Activated CD4-positive, CD25-positive, alpha-beta regulatory T cell treated with anti-CD3 and anti-CD28 coated beads, Interleukin-2, amount 50 U/mL, for 16 hours (primary cell): ENCODE data around the gene TGFBR1.

ENCODE experiments used
- DNase-seq: peaks from one replicate; pipeline ENCODE4 v3.0.0-alpha.2; 2020; ENCODE audit warnings: low read depth, low spot score

Gene TGFBR1

DNA sequence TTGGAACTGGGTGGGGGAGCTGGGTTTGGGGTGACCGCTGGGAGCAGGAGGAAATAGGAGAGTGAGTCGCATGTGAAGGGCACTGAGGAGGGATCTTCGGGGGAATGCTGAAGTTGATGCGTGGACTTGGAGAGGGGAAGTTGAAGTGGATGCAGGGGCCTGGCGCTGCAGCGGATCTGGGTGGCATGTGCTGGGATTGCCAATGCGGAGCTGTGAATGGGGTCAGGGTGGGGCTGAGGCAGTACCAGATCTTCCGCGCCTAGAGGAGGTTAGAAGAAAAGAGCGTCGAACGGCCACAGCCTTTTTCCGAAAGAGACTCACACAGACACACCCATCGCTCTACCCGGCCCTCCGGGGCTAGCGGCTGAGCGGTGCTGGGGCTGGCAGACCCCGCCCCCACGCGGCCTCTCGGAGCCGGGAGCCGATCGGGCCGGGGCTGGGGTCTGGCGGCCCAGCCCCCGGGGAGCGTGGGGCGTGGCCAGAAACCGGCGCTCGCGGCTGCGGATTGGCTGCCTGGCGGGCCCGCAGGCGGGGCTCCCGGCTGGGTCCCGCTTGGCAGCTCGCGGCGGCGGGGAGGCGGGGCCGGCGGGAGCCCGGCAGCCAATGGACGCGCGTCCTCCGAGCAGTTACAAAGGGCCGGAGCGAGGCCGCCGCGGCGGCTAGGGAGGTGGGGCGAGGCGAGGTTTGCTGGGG, at the start of gene TGFBR1:
Gene TGFBR1 (plus strand): TSS at position 655 of the 693 bp plus-strand sequence. CDS start 93 bp downstream, outside the sequence.
- DNase-seq, result peak; percentile 81

DNA sequence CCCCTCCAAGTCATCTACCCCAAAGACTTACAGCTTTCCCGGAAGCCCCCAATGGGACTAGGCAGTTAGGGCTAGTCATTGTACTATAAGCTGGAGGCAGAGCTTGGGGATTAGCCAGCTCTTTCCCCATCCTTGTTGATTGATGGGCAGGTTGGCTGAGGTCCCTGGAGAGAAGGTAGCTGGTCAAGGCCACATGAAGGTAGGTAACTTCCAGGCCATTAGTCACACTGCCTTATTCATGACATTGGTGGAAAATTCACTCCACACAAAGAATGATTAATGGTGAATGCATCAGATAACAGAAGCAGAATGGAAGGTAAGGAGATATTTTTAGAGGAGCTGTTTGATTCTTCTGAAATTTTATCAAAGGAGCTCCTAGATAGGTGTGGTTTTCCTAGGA, 49.5 kb upstream of the TGFBR1 start:
- DNase-seq, result no peak

DNA sequence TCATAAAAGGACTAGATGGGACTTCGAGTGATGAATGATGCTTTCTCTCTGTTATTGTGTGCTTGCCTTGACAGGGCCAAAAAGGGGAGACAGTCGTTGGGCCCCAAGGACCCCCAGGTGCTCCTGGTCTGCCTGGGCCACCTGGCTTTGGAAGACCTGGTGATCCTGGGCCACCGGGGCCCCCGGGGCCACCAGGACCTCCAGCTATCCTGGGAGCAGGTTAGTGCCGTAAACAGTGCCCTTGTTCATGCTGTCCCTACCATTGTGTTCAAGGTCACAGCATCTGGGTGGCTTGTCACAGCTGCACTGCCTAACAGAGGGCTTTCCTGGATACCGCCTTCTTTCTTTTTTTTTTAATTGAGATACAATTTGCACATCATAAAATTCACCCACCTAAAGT, 48.7 kb upstream of the TGFBR1 start:
- no peak for DNase-seq

DNA sequence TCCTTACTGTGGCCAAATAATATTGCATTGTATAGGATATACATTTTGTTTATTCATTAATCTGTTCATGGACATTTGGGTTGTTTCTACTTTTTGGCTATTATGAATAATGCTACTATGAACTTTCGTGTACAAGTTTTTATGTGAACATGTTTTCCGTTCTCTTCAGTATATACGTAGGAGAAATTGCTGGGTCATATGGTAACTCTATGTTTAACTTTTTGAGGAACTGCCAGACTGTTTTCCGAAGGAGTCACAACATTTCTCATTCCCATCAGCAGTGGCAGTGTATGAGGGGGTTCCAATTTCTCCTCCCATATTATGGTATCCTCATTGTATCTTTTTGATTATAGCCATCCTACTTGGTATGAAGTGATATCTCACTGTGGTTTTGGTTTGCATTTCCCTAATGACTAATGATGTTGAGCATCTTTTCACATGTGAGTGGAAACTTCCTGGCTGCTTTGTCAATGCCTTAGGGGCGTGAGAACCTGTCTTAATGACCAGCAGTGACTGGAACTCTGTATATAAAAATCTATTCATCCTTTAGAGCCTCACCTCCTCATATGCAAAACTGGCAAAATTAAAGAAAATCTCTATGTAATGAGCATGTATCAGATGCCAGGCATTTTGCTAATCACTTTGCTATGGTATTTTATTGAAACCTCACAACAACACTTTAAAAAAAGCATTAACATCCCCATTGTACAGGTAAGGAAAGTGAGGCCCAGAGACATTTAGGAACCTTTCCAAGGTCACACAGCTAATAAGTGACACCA, 47.8 kb upstream of the TGFBR1 start:
- no peak for DNase-seq

DNA sequence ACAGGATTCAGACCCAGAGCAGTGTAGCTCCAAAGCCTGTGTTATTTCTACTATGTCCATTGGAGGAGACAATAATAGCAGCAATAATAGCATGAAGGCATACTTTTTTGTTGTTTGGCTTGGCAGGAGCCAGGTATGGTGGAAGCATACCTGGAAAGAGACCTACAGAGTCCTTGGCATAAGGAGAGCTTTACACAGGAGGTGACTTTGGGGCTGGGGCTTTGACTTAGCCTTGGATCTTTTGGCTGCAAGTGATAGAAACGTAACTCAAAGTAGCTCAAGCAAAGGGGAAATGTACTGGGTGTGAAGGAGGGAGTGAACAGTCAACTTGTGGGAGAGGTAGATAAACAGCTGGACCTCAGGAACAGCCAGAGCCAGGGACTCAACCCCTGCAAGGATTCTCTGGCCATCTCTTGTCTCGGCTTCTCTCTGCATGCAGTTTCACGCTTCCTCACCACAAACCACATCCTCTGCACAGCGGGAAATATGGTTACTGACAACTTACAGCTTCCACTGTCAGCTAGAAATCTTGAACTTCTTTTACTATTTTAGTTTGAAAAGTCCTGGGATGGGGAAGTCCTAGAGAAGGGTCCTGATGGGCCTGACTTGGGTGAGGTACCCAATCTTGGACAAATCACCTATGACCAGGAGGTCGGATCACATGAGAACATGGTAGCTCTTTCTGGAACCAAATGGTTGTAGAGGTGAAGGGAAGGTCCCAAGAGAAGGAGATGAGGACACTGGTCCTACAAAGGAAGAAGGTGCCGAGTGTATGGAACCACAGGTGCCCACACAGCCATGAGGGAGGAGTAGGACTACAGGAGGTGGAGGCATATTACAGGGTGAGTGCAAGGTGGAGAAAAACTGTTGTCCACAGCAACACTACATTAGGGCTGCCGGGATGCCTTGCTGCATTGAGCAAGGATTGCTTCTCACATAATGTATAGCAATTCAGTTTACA, 47.0 kb upstream of the TGFBR1 start:
- DNase-seq, result peak; percentile 51

DNA sequence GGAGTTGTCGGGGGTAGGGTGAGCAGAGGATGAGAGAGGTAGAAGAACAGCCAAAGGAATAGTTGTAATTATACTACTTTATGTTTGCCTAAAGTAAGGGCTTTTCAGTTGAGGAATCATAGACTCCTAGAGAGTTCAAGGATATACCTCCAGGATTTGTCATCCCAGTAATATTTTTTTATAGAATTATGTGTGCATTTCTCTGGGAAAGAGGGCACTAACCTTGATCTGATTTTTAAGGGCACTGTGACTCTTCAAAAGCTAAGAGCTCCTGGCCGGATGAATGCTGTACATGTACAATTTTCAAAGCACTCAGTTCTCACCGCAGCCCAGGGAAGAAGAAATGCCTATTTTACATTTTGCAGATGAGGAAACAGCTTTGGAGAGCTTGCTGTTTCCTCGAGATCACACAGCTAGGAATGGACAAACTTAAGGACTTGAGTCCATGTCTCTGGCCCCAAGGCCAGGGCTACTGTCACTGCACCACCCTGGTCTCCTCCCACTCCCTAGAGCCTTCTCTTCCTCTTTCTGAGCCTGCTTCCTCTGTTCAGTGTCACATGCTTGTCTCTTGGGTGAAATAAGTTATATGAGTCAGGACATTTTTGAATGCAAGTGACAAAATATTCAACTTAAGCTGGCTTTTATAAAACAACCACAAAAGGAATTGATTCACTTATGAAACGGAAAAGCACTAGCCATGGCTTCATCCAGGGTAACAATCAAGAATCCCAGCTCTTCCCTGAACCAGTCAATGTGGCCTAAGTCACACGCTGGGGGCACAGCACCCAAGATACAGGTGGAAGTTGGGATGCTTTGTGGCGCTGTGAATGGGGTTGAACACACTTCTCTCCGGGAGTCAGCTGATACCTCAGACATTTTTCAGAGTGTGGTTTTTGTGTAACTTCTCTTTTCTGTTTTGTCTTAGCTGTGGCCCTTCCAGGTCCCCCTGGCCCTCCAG, 45.7 kb upstream of the TGFBR1 start:
- DNase-seq, result no peak

DNA sequence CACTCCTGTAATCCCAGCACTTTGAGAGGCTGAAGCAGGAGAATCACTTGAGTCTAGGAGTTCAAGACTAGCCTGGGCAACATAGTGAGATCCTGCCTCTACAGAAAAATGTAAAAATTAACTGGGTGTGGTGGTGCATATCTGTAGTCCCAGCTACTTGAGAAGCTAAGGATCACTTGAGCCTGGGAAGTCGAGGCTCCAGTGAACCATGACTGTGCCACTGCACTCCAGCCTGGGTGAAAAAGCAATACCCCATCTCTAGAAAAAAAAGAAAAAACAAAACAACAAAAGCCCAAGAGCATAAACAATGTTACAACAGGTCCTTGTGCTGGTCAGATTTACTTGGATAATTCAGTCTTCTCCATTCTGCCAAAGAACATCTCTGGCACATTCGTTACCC, 44.3 kb upstream of the TGFBR1 start:
- no peak for DNase-seq

DNA sequence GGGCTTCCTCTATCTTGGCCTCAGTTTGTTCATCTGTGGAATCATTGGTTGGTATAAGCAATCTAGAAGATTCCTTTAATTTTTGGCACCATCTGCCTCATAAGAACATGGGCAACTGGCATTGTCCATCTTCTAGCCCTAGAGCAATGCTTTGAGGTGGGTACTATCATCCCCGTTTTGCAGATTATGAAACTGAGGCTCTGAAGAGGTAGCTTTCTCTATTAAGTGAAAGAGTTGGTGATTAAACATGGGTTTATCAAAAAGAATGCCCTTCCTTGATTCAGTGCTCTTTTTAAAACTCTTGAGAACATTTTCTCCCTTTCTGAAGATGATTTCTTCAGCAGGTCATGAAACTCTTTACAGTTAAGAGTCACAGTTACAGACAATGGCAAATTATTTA, 42.4 kb upstream of the TGFBR1 start:
- no peak for DNase-seq

DNA sequence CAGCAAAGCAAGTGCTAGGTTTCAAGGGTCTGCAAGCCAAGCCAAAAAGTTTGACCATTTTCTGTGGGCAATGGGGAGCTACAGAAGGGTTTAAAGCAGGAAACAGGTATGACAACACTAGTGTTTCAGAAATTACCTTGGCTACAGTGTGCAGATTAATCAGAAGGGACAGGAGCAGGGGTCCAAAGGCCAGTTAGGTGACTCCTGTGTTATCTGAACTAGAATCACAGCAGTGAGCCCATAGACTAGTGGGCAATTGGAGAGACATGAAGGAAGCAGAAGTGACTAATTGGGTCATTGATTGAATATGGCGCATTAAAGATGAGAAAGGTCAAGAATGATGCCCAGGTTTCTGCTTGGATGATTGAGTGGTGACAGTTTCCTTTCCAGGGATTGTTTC, 41.4 kb upstream of the TGFBR1 start:
- no peak for DNase-seq

DNA sequence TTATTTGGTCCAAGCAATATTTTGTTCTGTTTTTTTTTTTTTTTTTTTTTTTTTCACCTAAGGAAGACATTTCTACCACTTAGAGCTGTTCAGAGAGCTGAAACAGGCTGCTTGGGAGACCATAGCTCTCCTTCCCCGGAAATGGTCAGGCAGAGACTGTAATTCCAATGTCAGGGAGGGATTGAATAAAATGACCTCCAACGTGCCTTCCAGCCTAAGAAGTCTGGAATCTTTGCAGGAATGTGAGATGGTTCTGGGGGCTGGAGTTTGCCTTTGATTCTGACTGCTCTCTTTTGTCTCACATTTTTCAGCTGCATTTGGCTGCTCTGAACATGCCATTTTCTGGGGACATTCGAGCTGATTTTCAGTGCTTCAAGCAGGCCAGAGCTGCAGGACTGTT, 38.3 kb upstream of the TGFBR1 start:
- DNase-seq, result no peak

DNA sequence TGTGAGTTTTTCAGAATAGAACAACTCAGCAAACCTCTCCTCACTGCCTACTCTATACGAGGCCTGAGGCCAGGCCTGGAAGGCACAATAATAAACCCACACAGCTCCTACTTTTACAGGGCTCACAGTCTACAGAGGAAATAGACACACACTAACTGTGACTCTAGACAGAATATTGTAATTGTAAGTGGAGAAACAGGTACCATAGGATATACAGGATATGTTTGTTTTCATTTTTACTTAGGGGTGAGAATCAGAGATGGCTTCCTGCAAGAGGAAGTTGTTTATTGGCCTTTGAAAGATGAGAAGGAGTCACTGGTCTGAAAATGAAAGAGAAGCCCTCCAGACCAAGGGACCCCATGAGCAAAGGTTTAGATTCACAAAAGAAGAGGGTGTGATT, 35.8 kb upstream of the TGFBR1 start:
- no peak for DNase-seq

DNA sequence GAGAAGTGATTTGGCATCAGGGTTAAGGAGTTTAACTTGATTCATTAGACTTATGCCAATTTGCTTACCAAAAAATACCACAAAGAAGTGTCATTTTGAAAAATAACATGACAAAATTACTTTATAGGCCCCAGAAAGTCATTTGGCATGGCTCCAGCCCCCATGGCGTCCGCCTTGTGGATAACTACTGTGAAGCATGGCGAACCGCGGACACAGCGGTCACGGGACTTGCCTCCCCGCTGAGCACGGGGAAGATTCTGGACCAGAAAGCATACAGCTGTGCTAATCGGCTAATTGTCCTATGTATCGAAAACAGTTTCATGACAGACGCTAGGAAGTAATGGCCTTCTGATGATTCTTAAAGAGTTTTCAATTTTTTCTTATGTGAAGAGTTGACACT, 35.4 kb upstream of the TGFBR1 start:
- no peak for DNase-seq

DNA sequence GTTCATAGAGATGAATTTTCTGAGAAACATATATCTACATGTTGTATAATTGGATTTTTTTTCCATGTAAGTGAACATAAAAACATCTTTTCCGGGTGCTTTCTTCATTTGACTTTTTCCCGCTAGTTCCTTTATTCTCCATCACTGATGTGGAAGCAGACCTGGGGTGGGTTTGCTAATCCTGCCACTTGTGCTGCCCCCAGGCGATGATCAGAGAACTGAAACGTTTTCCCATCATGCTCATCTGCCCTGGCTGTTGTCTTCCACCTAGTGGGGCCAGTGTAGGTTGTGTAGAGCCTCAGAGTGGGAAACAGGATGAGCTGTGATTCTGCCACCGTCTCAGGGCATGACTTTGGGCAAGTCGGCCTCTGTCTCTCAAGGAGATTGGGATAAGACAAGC, 34.2 kb upstream of the TGFBR1 start:
- DNase-seq, result no peak

DNA sequence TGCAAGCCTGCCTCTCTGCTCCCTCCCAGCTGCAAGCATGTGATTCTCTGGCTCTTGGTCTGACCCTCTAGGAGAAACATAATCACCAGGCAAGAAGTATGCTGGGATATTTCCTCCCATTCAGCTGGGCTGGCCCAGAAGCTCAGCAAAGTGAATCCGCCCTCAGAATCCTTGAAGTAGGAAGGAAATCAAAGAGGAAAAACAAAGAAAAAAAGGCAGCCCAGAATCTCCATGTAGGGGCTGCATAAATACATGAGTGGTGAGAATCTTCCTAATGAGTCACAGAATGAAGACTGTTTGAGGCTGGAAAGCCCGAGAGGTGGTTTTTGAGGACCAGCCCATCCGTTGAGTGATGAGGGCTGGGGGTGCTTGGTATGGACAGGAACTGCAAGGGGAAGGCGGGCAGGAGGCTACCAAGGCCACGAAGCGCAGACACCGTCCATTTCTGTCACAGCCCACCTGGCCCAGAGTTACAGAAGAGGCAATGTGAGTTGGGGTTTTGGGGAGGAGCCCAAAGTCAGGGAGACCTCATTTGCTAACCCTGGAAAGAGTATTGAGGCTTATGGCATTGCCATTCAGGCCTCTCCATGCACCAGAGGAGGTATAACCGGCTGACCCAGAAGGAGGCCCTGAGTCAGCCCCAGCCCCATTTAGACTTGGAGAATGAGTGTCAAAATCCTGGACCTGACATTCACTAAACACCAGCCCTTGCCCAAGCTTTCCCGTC, 33.4 kb upstream of the TGFBR1 start:
- no peak for DNase-seq

DNA sequence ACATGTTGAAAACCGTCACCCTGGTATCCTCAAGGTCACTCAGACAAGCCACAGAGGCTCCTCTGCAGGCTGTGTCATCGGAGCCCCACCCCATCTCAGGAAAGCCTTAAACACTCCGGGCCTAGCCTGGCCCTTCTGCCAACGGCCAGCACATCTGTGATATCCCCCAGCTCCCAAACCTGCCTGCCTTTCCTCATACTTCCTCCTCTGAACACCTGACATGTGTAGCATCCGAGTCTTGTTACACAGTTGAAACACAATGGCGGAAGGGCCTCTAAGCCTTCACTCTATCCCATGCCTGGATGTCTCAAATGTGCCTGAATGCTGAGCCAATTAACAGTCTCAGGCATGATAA, 32.9 kb upstream of the TGFBR1 start:
- DNase-seq, result no peak

DNA sequence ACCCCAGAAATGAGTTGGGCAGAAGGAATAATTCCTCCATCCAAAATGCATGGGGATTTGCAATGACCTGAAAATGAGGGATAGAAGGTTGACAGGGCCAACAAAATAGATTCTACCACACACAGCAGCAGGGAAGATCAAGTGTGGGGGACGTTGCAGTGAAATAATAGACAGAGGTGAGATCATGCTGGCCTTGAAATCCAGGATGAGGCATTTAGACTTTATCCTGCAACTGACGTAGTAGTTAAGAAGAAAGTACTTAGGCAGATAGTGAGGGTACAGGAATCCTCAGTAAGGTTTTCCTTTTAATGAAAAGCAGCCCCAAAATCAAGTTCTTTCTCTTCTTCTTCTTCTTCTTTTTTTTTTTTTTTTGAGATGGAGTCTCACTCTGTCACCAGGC, 31.6 kb upstream of the TGFBR1 start:
- no peak for DNase-seq

DNA sequence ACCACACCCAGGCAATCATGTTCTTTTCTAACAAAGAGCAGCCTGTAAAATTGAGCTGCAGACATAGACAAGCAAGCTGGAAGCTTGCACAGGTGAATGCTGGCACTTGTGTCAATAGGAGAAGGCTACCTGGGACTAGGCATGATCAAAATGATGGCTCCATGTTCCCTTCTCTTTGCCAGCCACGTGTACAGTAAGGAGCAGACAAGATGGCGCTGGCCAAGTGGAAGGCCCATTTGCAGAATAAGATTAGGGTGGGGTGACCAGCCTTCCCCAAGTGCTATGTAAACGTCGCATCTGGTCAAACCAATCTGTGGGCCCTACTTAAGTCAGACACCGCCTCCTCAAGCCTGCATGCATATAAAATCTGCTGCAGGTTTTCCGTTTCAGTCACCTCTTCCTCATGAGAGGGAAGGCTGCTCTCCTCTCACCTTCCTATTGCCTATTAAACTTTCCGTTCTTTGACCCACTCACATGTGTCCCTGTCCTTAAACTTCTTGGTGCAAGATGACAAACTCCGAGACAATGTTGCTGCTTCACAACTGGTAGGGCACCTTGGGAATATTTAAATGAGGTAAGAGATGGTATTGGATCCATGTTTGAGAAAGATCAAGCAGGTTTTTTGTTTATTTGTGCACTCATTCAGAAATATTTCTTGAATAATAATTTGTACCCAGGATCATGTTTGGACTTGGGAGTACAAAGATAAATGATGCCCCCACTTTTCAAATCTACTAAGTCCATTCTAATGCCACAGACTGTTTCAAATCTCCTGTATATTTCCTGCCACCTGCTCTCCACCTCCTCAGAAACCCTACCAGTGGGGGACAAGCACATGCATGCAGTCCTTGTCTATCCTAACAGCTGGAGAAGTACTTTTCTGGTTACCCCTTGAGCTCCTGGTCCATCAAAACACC, 30.7 kb upstream of the TGFBR1 start:
- DNase-seq, result no peak

DNA sequence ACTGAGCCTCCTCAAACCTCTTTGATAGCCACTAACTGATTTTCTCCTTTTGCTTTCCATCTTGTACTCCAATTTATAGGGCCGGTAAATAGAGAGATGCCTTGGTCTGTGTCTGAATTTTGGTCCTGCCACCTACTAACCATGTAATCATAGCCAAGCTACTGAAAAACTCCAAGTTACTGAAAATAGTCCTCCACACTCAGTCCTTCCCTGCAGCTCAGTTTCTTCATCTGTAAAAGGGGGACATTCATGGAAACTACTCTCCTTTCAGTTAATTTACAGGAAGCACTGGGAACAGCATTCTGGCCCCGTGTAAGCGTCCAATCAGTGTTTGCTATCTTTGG, 30.0 kb upstream of the TGFBR1 start:
- no peak for DNase-seq

DNA sequence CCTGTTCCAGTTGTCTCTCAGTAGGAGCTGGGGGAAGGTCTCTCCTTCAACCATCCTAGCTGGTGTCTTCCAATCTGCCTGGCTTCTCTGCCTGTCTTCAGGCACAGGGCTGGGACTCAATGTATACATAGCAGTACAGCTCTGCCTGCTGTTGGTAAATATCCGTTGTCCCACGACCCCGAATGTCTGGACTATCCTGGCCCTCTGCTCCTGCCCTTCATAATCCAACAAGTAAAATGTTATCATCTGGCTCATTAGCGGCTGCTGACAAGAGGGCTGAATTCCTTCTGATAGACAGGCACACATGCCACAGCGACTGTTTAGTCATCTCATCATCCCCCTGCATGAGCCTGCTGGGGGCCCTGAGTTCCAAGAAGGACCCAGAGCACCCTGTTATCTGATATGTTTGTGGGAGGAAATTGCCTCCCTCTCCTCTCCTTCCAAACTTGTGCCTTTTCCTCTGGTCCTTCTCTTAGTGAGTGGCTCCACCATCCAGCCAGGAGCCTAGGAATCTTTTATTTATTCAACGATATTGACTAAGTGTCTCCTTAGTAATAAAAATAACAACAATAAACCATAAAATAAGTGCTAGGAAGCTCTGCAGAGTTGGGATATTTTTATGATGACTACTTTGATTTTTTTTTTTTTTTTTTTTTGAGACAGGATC, 29.5 kb upstream of the TGFBR1 start:
- no peak for DNase-seq
